ENCODE measurements around the gene NLRP6. TPM values are rescaled to one million over a fixed set of nuclear protein-coding genes. Genes with fewer than 3 reads are reported as not detected.
A peak's percentile ranks its signal among the peaks of the same experiment; 100 is the strongest.

Gene NLRP6
- total and polyA plus RNA-seq, 5 donors: 0.02 to 0.24 (median 0.11) TPM; not detected in 2

DNA sequence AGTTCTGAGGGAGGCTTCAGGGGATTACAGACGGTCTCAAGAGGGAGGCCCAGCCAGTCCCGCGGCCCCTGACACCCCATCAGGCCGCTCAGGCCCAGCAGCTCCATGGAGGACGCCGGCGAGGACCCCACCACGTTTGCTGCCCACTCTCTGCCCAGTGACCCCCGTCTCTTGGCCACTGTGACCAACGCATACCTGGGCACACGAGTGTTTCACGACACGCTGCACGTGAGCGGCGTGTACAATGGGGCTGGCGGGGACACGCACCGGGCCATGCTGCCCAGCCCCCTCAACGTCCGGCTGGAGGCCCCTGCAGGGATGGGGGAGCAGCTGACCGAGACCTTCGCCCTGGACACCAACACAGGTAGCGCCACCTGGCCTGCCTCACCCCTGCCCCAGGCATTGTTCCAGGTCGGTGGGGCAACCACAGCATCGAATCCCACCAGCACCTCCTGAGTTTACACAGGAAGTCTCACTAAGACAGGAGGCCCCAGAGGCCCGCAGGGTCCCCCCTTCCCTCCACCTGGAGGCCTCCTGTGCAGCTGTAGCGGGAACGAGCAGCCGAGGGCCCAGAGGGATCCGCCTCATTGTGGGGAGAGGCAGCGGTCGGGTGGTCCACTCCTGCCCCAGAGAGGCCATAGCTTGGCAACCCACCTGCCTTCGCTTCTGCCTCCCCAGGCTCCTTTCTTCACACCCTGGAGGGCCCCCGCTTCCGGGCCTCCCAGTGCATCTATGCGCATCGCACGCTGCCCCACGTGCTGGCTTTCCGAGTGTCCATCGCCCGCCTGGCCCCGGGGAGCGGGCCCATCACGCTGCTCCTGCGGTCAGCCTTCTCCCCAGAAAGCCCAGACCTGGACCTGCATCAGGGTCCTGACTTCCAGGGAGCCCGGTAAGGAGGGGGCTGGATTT, 11.8 kb downstream of the NLRP6 start:
- DNase-seq (peak in 2 of 3 donors; percentile 58 to 65), ATAC-seq (no peak)
- intact Hi-C loops (cut with DNase I): no loop called here
- Histone ChIP-seq H3K4me1 (ENCODE audit: control insufficient read depth, insufficient read depth, low read length) (no peaks in the 10 kb centered on the region), H3K9me3 (ENCODE audit: control insufficient read depth, low read length) (no peaks in the 10 kb centered on the region), H3K27me3 (ENCODE audit: control insufficient read depth, insufficient read depth) (no peaks in the 10 kb centered on the region), H3K4me3 (ENCODE audit: low read length) (peak overlapping the region; percentile 73), H3K27ac (ENCODE audit: low read length) (no peak overlapping the region)
- whole genome bisulfite sequencing: 88% methylated on average over 48 of the region's 48 CpGs

GRCh38 chr11:290621-291231, 12.5 kb downstream of the NLRP6 start:
- Histone ChIP-seq H3K27me3 (ENCODE audit: control insufficient read depth, insufficient read depth) (no peaks in the 10 kb centered on the region), H3K27ac (ENCODE audit: low read length) (no peak overlapping the region), H3K4me3 (ENCODE audit: low read length) (no peak overlapping the region), H3K9me3 (ENCODE audit: control insufficient read depth, low read length) (no peaks in the 10 kb centered on the region), H3K4me1 (ENCODE audit: control insufficient read depth, insufficient read depth, low read length) (no peaks in the 10 kb centered on the region)
- DNase-seq (peak; percentile 15 to 57 (median 42)), ATAC-seq (no peak)
- intact Hi-C loops (cut with DNase I): no loop called here
- 94% methylated on average over 13 of the region's 13 CpGs for WGBS

GRCh38 chr11:291281-292210, 13.3 kb downstream of the NLRP6 start:
- 88% methylated on average over 44 of the region's 44 CpGs for WGBS
- Histone ChIP-seq H3K27me3 (ENCODE audit: control insufficient read depth, insufficient read depth) (no peaks in the 10 kb centered on the region), H3K4me3 (ENCODE audit: low read length) (no peak overlapping the region), H3K9me3 (ENCODE audit: control insufficient read depth, low read length) (no peaks in the 10 kb centered on the region), H3K4me1 (ENCODE audit: control insufficient read depth, insufficient read depth, low read length) (no peaks in the 10 kb centered on the region), H3K27ac (ENCODE audit: low read length) (no peak overlapping the region)
- DNase-seq (peak; percentile 14 to 57 (median 53)), ATAC-seq (no peak)
- intact Hi-C loops (cut with DNase I): no loop called here

DNA sequence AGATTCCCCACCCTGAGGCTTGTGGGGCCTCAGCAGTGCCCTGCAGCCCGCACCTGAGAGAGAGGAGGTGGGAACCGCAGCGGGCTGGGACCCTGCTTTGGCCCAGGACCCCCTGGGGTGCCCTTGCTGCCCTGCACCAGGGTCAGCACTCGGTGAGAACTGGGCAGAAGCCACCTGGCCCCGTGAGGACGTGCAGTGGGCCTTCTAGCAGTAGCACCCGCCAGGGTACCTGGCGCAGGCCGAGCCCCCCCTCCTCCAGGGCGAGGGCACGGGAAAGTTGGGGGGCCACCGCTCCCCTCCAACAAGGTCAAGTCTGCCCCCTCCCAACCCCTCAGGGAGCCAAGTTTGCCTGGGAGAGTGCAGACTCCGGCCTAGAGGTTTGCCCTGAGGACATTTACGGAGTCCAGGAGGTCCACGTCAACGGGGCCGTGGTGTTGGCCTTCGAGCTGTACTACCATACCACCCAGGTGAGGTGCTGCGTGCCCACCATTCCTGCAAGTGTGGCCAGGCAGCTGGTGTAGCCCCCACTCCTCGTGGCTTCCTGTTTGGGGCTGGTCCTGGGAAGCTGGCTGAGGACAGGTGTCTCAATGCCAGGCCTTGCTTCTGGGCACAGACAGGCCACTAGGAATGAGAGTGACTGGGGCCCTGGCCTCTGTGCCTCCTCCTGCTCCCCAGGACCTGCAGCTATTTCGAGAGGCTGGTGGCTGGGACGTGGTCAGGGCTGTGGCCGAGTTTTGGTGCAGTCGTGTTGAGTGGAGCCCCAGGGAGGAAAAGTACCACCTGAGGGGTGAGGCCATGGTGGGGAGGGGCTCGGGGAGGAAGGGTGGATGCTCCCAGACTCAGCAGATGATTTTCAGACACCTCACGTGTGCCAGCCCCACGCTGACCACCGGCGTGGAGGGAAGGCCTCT, 14.3 kb downstream of the NLRP6 start:
- DNase-seq (peak; percentile 13 to 57 (median 53)), ATAC-seq (no peak)
- H3K4me3 ChIP-seq (ENCODE audit: low read length): no peak overlapping the region
- H3K4me1 ChIP-seq (ENCODE audit: control insufficient read depth, insufficient read depth, low read length): no peaks in the 10 kb centered on the region
- 92% methylated on average over 29 of the region's 29 CpGs for WGBS
- H3K27ac ChIP-seq (ENCODE audit: low read length): no peak overlapping the region
- H3K27me3 ChIP-seq (ENCODE audit: control insufficient read depth, insufficient read depth): no peaks in the 10 kb centered on the region
- no peaks in the 10 kb centered on the region for H3K9me3 ChIP-seq (ENCODE audit: control insufficient read depth, low read length)
- intact Hi-C loops (cut with DNase I): no loop called here

DNA sequence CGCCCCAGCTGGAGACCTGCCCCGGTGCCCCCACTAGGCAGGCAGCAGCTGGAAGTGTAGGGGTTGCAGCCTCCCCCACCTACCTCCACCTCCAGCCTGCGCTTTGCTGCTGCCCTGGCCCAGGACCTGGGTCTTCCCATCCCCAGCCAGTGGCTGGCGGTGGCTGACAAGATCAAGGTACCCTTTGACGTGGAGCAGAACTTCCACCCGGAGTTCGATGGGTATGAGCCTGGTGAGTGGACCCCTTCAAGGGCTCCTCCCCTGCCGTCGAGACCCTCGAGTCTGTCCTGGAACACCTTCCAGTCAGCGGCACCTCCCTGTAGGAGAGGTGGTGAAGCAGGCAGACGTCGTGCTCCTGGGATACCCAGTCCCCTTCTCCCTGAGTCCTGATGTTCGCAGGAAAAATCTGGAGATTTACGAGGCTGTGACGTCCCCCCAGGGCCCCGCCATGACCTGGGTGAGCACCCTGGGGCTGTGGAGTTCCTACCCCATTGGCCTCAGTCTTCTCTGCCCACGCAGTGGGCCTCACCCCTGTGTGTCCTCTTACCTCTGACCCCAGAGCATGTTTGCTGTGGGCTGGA, 15.2 kb downstream of the NLRP6 start:
- DNase-seq: peak in 2 of 3 donors; percentile 41 to 47
- 80% methylated on average over 18 of the region's 18 CpGs for WGBS
- intact Hi-C loops (cut with DNase I): no loop called here
- Histone ChIP-seq H3K4me1 (ENCODE audit: control insufficient read depth, insufficient read depth, low read length) (no peaks in the 10 kb centered on the region), H3K9me3 (ENCODE audit: control insufficient read depth, low read length) (no peaks in the 10 kb centered on the region), H3K27me3 (ENCODE audit: control insufficient read depth, insufficient read depth) (no peaks in the 10 kb centered on the region), H3K4me3 (ENCODE audit: low read length) (no peak overlapping the region), H3K27ac (ENCODE audit: low read length) (no peak overlapping the region)
- ATAC-seq: no peak

DNA sequence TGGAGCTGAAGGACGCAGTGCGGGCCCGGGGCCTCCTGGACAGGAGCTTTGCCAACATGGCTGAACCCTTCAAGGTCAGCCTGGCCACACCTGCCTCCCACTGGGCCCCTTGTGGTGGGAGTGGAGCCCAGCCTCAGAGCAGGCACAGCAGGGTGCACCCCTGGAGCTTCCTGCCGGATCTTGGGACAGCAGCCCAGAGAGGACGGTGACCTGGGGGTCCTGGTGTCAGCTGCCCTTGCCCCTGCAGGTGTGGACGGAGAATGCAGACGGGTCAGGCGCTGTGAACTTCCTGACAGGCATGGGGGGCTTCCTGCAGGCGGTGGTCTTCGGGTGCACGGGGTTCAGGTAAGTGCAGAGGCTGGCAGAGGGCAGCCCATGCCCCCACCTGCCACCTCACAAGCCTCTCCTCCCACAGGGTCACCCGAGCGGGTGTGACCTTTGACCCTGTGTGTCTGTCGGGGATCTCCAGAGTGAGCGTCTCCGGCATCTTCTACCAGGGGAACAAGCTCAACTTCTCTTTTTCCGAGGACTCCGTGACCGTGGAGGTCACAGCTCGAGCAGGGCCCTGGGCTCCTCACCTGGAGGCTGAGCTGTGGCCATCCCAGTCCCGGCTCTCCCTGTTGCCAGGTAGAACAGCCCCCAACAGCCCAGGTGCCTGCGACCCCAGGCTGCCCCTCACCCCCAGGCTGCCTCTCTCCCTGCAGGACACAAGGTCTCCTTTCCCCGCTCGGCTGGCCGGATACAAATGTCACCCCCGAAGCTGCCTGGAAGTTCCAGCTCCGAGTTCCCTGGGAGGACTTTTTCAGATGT, 15.8 kb downstream of the NLRP6 start:
- H3K27ac ChIP-seq (ENCODE audit: low read length): no peak overlapping the region
- H3K9me3 ChIP-seq (ENCODE audit: control insufficient read depth, low read length): no peaks in the 10 kb centered on the region
- H3K4me1 ChIP-seq (ENCODE audit: control insufficient read depth, insufficient read depth, low read length): no peaks in the 10 kb centered on the region
- 89% methylated on average over 27 of the region's 27 CpGs for WGBS
- ATAC-seq (no peak), DNase-seq (peak in 2 of 3 donors; percentile 49 to 50)
- H3K4me3 ChIP-seq (ENCODE audit: low read length): no peak overlapping the region
- no peaks in the 10 kb centered on the region for H3K27me3 ChIP-seq (ENCODE audit: control insufficient read depth, insufficient read depth)
- intact Hi-C loops (cut with DNase I): no loop called here

GRCh38 chr11:294780-295179, 16.6 kb downstream of the NLRP6 start:
- Histone ChIP-seq H3K4me1 (ENCODE audit: control insufficient read depth, insufficient read depth, low read length) (no peaks in the 10 kb centered on the region), H3K4me3 (ENCODE audit: low read length) (no peak overlapping the region), H3K9me3 (ENCODE audit: control insufficient read depth, low read length) (no peaks in the 10 kb centered on the region), H3K27ac (ENCODE audit: low read length) (no peak overlapping the region), H3K27me3 (ENCODE audit: control insufficient read depth, insufficient read depth) (no peaks in the 10 kb centered on the region)
- DNase-seq (peak in 2 of 3 donors; percentile 42 to 43), ATAC-seq (no peak)
- WGBS: 87% methylated on average over 16 of the region's 16 CpGs
- intact Hi-C loops (cut with DNase I): no loop called here

DNA sequence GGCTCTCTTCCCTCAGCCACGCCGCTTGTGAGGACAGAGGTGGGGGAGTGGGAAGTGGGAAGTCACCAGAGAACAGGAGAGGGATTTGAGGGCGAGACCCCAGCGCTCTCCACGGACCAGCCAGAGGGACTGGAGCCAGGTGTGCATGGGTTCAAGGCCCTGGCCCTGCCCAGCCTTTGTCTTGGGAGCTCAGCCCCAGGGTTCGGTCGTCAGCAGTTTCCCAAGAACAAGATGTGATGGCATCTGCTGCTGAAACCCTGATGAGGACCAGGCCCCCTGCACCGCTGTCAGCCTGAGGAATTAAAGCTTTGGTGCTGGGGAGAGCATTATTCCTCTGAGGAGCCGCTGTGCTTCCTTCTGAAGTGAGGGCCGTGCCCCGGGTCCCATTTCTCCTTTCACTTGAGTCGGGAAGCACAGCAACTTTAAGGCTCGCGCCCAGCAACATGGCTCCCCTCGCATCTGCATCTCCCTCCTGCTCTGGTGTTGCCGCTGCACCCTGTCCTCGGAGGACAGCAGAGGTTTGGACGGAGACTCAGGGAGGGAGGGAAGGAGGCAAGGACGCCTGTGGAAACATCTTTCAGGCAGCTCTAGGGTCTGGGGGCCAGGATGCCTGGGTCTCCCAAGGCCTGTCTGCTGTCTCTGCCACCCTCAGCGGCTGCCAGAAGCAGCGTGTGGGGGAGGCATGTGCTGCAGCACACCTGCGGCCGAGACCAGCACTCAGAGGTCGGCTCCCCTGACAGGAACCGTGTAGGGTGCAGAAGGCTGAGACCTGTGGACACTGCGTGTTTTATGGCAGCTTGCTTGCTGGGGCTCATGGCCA, 17.4 kb downstream of the NLRP6 start:
- ATAC-seq: no peak
- peak in 2 of 3 donors; percentile 40 to 47 for DNase-seq
- intact Hi-C loops (cut with DNase I): no loop called here
- 74% methylated on average over 26 of the region's 26 CpGs for WGBS
- no peak overlapping the region for H3K4me3 ChIP-seq (ENCODE audit: low read length)
- H3K27ac ChIP-seq (ENCODE audit: low read length): no peak overlapping the region
- no peaks in the 10 kb centered on the region for H3K9me3 ChIP-seq (ENCODE audit: control insufficient read depth, low read length)
- no peaks in the 10 kb centered on the region for H3K27me3 ChIP-seq (ENCODE audit: control insufficient read depth, insufficient read depth)
- no peaks in the 10 kb centered on the region for H3K4me1 ChIP-seq (ENCODE audit: control insufficient read depth, insufficient read depth, low read length)
